ENCODE data around the gene CYS1.
A peak's percentile ranks its signal among the peaks of the same experiment; 100 is the strongest.

CYS1 gene, protein sequence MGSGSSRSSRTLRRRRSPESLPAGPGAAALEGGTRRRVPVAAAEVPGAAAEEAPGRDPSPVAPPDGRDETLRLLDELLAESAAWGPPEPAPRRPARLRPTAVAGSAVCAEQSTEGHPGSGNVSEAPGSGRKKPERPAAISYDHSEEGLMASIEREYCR

DNA sequence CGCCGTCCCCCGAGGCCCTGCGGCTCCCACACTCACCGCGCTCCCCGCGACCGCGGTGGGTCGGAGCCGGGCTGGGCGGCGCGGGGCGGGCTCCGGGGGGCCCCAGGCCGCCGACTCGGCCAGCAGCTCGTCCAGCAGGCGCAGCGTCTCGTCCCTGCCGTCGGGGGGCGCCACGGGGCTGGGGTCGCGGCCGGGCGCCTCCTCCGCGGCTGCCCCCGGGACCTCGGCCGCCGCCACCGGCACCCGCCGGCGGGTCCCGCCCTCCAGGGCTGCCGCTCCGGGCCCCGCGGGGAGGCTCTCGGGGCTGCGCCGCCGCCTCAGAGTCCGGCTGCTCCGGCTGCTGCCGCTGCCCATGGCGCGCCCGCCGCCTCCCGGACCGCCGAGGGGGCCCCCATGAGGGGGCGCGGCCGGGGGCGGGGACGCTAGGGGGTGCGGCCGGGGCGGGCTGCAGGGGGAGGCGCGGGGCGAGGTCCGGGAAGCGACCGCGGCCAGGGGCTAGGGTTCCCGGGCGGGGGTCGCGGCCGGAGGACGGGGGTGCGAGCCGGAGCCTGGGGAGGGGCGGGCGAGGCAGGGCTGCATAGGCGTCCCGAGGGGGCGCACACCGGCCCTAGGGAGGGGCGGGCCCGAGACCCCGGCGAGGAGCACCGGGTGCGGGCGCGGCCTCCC, at the start of gene CYS1:
CYS1 (minus strand) TSS at position 542 of the 666 bp plus-strand sequence; CDS start at position 354, 188 bp downstream.
- TF ChIP-seq, protein P1, sequence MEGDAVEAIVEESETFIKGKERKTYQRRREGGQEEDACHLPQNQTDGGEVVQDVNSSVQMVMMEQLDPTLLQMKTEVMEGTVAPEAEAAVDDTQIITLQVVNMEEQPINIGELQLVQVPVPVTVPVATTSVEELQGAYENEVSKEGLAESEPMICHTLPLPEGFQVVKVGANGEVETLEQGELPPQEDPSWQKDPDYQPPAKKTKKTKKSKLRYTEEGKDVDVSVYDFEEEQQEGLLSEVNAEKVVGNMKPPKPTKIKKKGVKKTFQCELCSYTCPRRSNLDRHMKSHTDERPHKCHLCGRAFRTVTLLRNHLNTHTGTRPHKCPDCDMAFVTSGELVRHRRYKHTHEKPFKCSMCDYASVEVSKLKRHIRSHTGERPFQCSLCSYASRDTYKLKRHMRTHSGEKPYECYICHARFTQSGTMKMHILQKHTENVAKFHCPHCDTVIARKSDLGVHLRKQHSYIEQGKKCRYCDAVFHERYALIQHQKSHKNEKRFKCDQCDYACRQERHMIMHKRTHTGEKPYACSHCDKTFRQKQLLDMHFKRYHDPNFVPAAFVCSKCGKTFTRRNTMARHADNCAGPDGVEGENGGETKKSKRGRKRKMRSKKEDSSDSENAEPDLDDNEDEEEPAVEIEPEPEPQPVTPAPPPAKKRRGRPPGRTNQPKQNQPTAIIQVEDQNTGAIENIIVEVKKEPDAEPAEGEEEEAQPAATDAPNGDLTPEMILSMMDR (IDR thresholded peaks at IDR 0.05; ENCODE audit: borderline replicate concordance, control extremely low read depth, extremely low read depth, insufficient read depth, missing control alignments) = peak; percentile 67
- in situ Hi-C loops (cut with MboI; ENCODE audit: low sequenced_read_pairs, unreplicated experiment) = no loop called here
- DNase-seq (ENCODE audit: low spot score) = peak; percentile 84

DNA sequence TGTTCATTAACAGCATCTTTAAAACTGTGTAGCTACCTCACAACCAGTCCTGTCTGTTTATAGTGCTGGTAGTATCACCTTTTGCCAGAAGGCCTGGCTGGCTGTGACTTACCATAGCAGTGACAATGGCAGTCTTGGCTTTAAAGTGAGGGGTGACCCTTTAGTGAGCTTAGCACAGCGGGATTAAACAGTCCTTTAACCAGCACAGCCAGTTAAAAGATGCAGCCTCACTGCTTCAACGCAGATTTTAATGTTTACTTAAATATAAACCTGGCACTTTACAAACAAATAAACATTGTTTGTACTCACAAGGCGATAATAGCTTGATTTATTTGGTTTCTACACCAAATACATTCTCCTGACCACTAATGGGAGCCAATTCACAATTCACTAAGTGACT, 49.3 kb upstream of the CYS1 start:
- in situ Hi-C loops (cut with MboI; ENCODE audit: low sequenced_read_pairs, unreplicated experiment) = loop anchor here (10.0 to 25.0 kb wide), 2 partner anchors 285 to 533 kb away; no protein-coding TSS in a partner anchor
- TF ChIP-seq, protein P1 (IDR thresholded peaks at IDR 0.05; ENCODE audit: borderline replicate concordance, control extremely low read depth, extremely low read depth, insufficient read depth, missing control alignments) = no peak
- DNase-seq (ENCODE audit: low spot score) = no peak

DNA sequence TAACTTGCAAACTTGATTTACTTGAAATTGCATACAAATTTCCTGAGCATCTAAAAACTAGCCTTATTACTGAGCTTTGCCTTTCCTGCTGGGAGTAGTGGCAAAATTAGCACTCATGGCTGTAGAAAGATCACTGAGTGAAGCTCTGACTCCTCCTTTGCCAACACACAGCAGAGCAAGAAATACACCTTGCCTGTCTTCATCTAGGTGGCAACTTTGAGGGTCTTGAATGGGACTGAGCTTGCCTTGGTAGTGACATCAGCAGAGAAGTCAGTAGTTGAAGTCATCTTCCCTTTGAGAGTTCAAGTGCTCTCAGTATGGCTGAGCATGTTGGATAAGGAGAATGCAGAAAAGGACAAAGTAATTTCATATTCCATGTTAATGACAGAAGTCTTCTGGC, 48.2 kb upstream of the CYS1 start:
- TF ChIP-seq, protein P1 (IDR thresholded peaks at IDR 0.05; ENCODE audit: borderline replicate concordance, control extremely low read depth, extremely low read depth, insufficient read depth, missing control alignments) = no peak

DNA sequence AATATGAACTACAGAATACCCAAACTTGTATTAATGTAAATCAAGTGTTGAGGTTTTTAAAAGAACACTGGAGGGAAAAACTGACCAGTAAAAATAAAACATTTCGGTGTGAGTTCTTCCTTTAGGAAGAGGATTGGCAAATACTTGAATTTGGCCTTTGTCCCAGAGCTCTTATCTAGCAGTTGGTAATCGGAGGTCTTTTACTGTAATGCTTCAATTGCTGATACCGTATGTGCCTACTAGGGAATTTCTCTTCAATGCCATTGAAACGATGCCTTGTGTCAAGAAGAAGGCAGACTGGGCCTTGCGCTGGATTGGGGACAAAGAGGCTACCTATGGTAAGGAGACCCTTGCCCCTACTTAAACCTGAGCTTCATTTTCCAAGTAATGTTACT, 46.4 kb upstream of the CYS1 start:
- in situ Hi-C loops (cut with MboI; ENCODE audit: low sequenced_read_pairs, unreplicated experiment) = loop anchor here (10.0 to 25.0 kb wide), 2 partner anchors 288 to 536 kb away; no protein-coding TSS in a partner anchor
- TF ChIP-seq, protein P1 (IDR thresholded peaks at IDR 0.05; ENCODE audit: borderline replicate concordance, control extremely low read depth, extremely low read depth, insufficient read depth, missing control alignments) = no peak
- DNase-seq (ENCODE audit: low spot score) = no peak

More for the DNA sequence above, 48.2 kb upstream of the CYS1 start:
- in situ Hi-C loops (cut with MboI; ENCODE audit: low sequenced_read_pairs, unreplicated experiment) = loop anchor here (10.0 to 25.0 kb wide), 2 partner anchors 286 to 534 kb away; no protein-coding TSS in a partner anchor
- no peak for DNase-seq (ENCODE audit: low spot score)

DNA sequence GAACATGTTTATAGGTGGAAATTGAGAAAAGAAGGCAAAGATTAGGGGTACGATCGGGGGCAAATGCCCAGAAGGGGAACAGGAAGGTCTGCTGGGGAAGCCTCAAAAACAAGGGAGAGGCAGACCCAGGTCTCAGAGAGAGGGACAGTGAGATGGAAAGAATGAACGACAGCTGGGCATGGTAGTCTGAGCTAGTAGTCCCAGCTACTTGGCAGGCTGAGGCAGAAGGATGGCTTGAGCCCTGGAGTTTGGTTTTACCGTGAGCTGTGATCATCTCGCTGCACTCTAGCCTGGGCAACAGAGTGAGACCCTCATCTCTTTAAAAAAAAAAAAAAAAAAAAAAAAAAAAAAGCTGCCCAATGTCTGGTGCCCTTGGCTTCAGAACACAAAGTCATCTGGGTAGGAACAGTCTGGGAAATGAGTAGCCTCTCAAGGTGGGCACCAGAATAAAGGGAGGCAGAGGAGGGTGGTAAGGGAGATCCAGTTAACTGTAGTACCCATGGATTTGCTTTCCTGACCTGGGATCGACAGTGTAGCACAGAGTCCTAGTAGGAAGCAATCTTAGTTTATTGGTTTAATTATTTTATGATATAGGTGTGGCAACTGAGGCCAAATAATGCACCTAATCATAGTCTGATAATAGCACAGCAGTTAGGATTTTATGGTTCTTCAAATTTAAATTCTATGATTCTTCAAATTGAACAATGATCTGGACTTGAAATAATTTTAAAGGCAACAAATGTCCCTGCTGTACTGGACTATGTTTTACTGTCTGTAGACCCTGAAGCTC, 45.8 kb upstream of the CYS1 start:
- in situ Hi-C loops (cut with MboI; ENCODE audit: low sequenced_read_pairs, unreplicated experiment) = loop anchor here (10.0 to 25.0 kb wide), 2 partner anchors 289 to 536 kb away; no protein-coding TSS in a partner anchor
- TF ChIP-seq, protein P1 (IDR thresholded peaks at IDR 0.05; ENCODE audit: borderline replicate concordance, control extremely low read depth, extremely low read depth, insufficient read depth, missing control alignments) = no peak
- no peak for DNase-seq (ENCODE audit: low spot score)

DNA sequence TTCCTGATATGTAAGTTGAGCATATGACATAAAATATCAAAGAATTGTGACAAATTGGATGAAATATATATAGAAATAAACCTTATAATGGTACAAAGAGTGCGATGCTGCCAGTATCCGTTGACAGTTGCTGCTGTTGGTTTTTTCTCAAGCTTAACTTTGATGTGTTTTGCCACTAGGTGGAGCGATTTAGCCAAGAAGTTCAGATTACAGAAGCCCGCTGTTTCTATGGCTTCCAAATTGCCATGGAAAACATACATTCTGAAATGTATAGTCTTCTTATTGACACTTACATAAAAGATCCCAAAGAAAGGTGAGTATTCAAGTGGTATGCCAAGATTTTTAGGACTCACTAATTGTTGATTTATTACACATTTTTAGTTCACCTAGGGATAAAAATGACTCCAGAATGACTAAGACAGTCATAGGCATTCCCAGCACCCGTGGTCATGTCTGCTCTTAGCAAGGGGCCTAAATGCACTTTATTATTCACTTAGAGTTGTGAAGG, 44.4 kb upstream of the CYS1 start:
- TF ChIP-seq, protein P1 (IDR thresholded peaks at IDR 0.05; ENCODE audit: borderline replicate concordance, control extremely low read depth, extremely low read depth, insufficient read depth, missing control alignments) = peak; percentile 42
- peak; percentile 63 for DNase-seq (ENCODE audit: low spot score)
- in situ Hi-C loops (cut with MboI; ENCODE audit: low sequenced_read_pairs, unreplicated experiment) = loop anchor here (10.0 to 25.0 kb wide), 2 partner anchors 290 to 538 kb away; no protein-coding TSS in a partner anchor
